Cardiac muscle cell (in vitro differentiated cells and primary cell): ENCODE measurements around the gene MACROD2. TPM values are rescaled to one million over a fixed set of nuclear protein-coding genes. Genes with fewer than 3 reads are reported as not detected.

ENCODE experiments used
- DNase-seq, 2 donors: peaks; one replicate each; pipeline versions ENCODE4 v3.0.0 to v3.0.0-alpha.2; 2010 to 2017; ENCODE audit warnings: low read depth in 1 of 2, low spot score in 1 of 2
- H3K27ac ChIP-seq: fragments of 200-600 bp; sonication (generic); 2 replicates; pipeline ENCODE4 v1.5.1; 2016
- H3K27me3 ChIP-seq: fragments of 200-600 bp; sonication (generic); 2 replicates; pipeline ENCODE4 v1.6.0; 2016; ENCODE audit warnings: control low read depth
- H3K36me3 ChIP-seq: fragments of 200-600 bp; sonication (generic); 2 replicates; pipeline ENCODE4 v1.5.1; 2016; ENCODE audit warnings: control low read depth
- H3K4me1 ChIP-seq: fragments of 200-600 bp; sonication (generic); 2 replicates; pipeline ENCODE4 v1.8.1; 2017; ENCODE audit warnings: low read depth, mild to moderate bottlenecking, mixed run types
- H3K4me3 ChIP-seq: fragments of 200-600 bp; sonication (generic); 2 replicates; pipeline ENCODE4 v1.5.1; 2016; ENCODE audit warnings: mild to moderate bottlenecking
- H3K9me3 ChIP-seq: fragments of 200-600 bp; sonication (generic); 2 replicates; pipeline ENCODE4 v1.5.1; 2017; ENCODE audit warnings: low read depth, mild to moderate bottlenecking, control low read depth
- polyA plus RNA-seq: library from polyadenylated mRNA; unstranded; fragments of >200 nt; fragmentation: Nextera tagmentation; extraction: Ambion mirVana; gene quantifications from 2 replicates; pipeline ENCODE4 v1.2.1, GENCODE V29; 2016
- total RNA-seq: library from RNA; depleted of rRNA; stranded (reverse); fragments of >200 nt; gene quantifications from 2 replicates; pipeline ENCODE4 v1.2.3, GENCODE V29; 2016
- TF ChIP-seq, protein P1 (sequence below): IDR thresholded peaks from 2 replicates; pipeline ENCODE4 v1.5.1; 2012; ENCODE audit warnings: low read depth, mild to moderate bottlenecking, low read length

MACROD2 gene
- total and polyA plus RNA-seq, 2 experiments from 2014 or later: 9.3 to 14.4 TPM

DNA sequence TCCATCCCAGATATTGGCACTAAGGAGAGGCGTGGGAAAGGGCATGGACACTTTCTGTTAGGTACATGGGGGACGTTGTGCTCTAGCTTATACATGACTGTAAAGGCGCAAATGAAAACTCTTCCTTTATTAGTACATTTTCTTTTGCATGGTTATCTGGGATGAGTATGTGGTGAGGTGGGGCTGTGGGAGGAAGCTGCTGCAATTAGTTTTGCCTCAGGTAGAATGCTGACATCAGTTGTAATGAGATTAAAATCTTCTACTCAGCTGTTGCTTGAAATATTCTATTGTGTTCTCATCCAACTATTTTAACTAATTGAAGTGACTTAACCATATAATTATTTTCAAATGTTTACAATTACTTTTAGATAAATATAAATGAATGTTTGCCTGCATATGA, 560.4 kb downstream of the MACROD2 start:
- TF ChIP-seq, protein P1, sequence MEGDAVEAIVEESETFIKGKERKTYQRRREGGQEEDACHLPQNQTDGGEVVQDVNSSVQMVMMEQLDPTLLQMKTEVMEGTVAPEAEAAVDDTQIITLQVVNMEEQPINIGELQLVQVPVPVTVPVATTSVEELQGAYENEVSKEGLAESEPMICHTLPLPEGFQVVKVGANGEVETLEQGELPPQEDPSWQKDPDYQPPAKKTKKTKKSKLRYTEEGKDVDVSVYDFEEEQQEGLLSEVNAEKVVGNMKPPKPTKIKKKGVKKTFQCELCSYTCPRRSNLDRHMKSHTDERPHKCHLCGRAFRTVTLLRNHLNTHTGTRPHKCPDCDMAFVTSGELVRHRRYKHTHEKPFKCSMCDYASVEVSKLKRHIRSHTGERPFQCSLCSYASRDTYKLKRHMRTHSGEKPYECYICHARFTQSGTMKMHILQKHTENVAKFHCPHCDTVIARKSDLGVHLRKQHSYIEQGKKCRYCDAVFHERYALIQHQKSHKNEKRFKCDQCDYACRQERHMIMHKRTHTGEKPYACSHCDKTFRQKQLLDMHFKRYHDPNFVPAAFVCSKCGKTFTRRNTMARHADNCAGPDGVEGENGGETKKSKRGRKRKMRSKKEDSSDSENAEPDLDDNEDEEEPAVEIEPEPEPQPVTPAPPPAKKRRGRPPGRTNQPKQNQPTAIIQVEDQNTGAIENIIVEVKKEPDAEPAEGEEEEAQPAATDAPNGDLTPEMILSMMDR: no peak
- H3K27ac ChIP-seq: no peak overlapping the region
- no peaks in the 10 kb centered on the region for H3K27me3 ChIP-seq
- no peak for DNase-seq
- no peaks in the 10 kb centered on the region for H3K4me1 ChIP-seq
- H3K36me3 ChIP-seq: no peaks in the 10 kb centered on the region
- no peaks in the 10 kb centered on the region for H3K9me3 ChIP-seq
- no peak overlapping the region for H3K4me3 ChIP-seq

DNA sequence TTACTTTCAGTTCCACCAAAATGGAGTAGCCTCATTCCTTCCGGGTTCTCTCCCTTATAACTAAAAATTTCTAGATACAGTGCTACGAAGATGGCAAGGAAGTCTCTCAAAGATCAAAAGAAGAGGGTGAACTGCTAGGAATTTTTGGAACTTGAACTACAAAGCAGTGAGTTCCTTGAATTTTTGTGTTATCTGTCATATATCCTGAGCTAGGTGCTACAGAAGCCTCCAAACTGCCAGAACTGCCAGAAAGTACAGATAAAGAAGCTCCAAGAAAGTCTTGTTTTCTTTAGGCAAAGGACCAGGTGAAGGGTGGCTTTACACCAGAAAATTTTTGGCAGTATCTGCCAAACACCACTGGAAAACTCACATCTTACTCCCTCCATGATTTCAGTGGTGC, 560.9 kb downstream of the MACROD2 start:
- H3K36me3 ChIP-seq: no peaks in the 10 kb centered on the region
- no peaks in the 10 kb centered on the region for H3K4me1 ChIP-seq
- no peak overlapping the region for H3K4me3 ChIP-seq
- H3K27me3 ChIP-seq: no peaks in the 10 kb centered on the region
- DNase-seq: no peak
- H3K27ac ChIP-seq: no peak overlapping the region
- TF ChIP-seq, protein P1: no peak
- H3K9me3 ChIP-seq: no peaks in the 10 kb centered on the region

DNA sequence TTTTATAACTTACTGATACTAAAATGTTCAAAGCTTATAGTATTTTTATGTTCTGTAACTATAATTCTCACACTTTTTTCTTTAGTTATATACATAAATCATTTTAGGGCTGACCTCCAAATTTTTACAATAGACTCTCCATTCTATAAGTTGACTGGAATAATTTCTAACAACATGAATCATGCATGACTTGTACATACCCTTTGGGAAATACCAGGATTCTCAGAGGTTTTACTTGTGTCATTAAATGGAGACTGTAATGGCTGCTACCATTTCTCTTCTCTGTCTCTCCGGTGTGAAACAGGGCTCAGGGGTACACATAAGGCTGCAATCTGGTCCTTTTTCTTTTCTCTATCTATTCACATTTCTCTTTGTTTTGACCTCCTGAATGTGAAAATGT, 564.3 kb downstream of the MACROD2 start:
- Histone ChIP-seq H3K36me3 (no peaks in the 10 kb centered on the region), H3K4me1 (no peaks in the 10 kb centered on the region), H3K27me3 (no peaks in the 10 kb centered on the region), H3K27ac (no peak overlapping the region), H3K9me3 (no peaks in the 10 kb centered on the region), H3K4me3 (no peak overlapping the region)
- TF ChIP-seq, protein P1: no peak
- DNase-seq: no peak

DNA sequence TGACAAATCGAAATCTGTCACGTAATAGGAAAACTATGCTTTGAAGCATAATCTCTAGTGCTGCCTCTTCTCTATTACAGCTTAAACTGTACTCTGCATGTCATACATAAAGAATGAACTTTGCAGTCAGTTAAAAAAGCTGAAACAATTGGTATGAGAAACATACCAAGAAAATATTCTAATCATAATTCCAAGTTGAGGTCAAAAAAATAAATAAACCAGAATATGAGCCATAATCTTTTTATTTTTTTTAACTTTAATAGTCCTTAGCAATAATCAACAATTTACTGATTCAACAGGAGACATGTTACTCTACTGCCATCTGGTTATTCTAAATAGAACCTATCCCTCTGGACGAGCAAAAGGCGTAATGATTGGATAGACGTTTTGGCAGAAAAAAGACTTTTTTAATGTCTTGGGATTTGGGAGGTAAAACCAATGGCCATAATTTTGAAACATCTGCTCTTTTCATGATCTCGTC, 566.5 kb downstream of the MACROD2 start:
- H3K4me3 ChIP-seq: no peak overlapping the region
- no peak overlapping the region for H3K27ac ChIP-seq
- no peaks in the 10 kb centered on the region for H3K4me1 ChIP-seq
- H3K36me3 ChIP-seq: no peaks in the 10 kb centered on the region
- no peaks in the 10 kb centered on the region for H3K9me3 ChIP-seq
- H3K27me3 ChIP-seq: no peaks in the 10 kb centered on the region
- TF ChIP-seq, protein P1: no peak
- peak in 1 of 2 donors; percentile 0 for DNase-seq

DNA sequence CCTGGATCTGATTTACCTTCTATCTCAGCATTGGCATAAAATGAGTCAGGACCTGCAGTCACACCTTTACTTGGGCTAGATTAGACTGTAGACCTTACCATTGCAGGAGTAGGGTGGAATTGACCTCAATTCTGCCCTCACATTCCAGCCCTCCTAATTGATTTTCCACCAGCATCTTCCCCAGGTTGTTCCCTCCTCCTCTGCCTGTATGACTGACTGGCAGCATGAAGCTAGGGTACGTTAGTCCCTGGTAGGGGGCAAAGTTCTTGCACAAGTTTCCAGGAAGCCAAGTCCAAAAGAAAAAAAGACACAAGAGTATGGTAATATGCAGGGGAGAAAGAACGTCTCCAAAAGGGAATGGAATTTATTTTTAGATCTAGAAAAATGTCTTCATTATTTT, 567.7 kb downstream of the MACROD2 start:
- Histone ChIP-seq H3K27me3 (no peaks in the 10 kb centered on the region), H3K4me1 (no peaks in the 10 kb centered on the region), H3K36me3 (no peaks in the 10 kb centered on the region), H3K9me3 (no peaks in the 10 kb centered on the region), H3K4me3 (no peak overlapping the region), H3K27ac (no peak overlapping the region)
- no peak for DNase-seq
- TF ChIP-seq, protein P1: no peak

DNA sequence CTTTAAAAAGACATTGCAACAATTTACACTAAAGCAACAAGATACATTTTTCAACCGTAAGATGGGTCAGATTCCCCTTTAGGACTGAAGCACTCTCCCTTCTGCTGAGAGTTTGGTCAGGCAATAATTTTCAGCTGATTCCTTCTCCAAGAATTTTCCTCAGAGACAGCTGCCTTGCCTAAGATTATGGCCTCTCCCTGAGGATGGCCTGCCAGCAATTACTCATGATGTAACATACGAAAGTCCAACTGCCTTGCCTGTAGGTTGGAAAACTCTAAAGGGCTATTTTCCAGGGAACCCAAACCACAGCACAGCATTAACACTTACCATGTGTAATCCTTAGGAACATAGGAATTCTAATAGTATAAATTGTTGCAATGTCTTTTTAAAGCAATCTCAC, 571.2 kb downstream of the MACROD2 start:
- DNase-seq: peak in 1 of 2 donors; percentile 1
- Histone ChIP-seq H3K9me3 (no peaks in the 10 kb centered on the region), H3K36me3 (no peaks in the 10 kb centered on the region), H3K27ac (no peak overlapping the region), H3K27me3 (no peaks in the 10 kb centered on the region), H3K4me3 (no peak overlapping the region), H3K4me1 (no peaks in the 10 kb centered on the region)
- TF ChIP-seq, protein P1: no peak
